Common myeloid progenitor, CD34-positive (primary cell): ENCODE measurements around the gene DIRAS1.

Experiments
- CTCF ChIA-PET: fragments of 350-600 bp; sonication (Branson Sonifier 250); formaldehyde crosslinking; loops from one replicate; lab custom pipeline; 2021; ENCODE audit warnings: antibody characterized with exemption; lab: Charles Lee
- POLR2A ChIA-PET: fragments of 350-600 bp; sonication (Branson Sonifier 250); formaldehyde crosslinking; loops from one replicate; lab custom pipeline; 2021; ENCODE audit warnings: antibody characterized with exemption; lab: Charles Lee
- DNase-seq, 3 donors: peaks; one replicate each; pipeline versions ENCODE4 v3.0.0 to v3.0.0-alpha.2; 2013
- H3K27ac ChIP-seq, 2 experiments: 1 replicate in 1 of 2; 2 replicates in 1 of 2; pipeline ENCODE4 v1.7.0; 2013; ENCODE audit warnings: inconsistent platforms in 2 of 2, low read length in 2 of 2, mild to moderate bottlenecking in 2 of 2, low read depth in 1 of 2, moderate library complexity in 1 of 2; ENCODE audit not compliant: severe bottlenecking in 2 of 2, insufficient read depth in 1 of 2, poor library complexity in 1 of 2
- H3K27me3 ChIP-seq, 5 experiments: replicated peaks in 2 of 5; 1 replicate in 3 of 5; 2 replicates in 2 of 5; pipeline versions ENCODE4 v1.6.1 to v1.7.0; 2013; ENCODE audit warnings: low read length in 4 of 5, mild to moderate bottlenecking in 2 of 5, moderate library complexity in 2 of 5, inconsistent platforms in 1 of 5; ENCODE audit not compliant: insufficient read depth in 5 of 5, control insufficient read depth in 4 of 5
- H3K36me3 ChIP-seq, 4 experiments: 1 replicate in 2 of 4; 2 replicates in 2 of 4; pipeline versions ENCODE4 v1.6.1 to v1.7.0; 2013; ENCODE audit warnings: low read length in 3 of 4, control low read depth in 1 of 4, mild to moderate bottlenecking in 1 of 4; ENCODE audit not compliant: control insufficient read depth in 4 of 4, insufficient read depth in 4 of 4
- H3K4me1 ChIP-seq, 4 experiments: 1 replicate in 3 of 4; 2 replicates in 1 of 4; pipeline versions ENCODE4 v1.6.1 to v1.7.1; 2013; ENCODE audit warnings: low read length in 3 of 4, mild to moderate bottlenecking in 3 of 4, control low read depth in 1 of 4, inconsistent platforms in 1 of 4, moderate library complexity in 1 of 4; ENCODE audit not compliant: control insufficient read depth in 4 of 4, insufficient read depth in 4 of 4; ENCODE audit errors: control extremely low read depth in 1 of 4
- H3K4me3 ChIP-seq, 7 experiments: 1 replicate in 4 of 7; 2 replicates in 3 of 7; pipeline versions ENCODE4 v1.5.1 to v1.7.0; 2013; ENCODE audit warnings: mild to moderate bottlenecking in 7 of 7, low read length in 6 of 7, moderate library complexity in 6 of 7, inconsistent platforms in 2 of 7, low read depth in 2 of 7, control low read depth in 1 of 7; ENCODE audit not compliant: insufficient read depth in 4 of 7, control insufficient read depth in 1 of 7; ENCODE audit errors: extremely low read depth in 1 of 7
- H3K9me3 ChIP-seq, 5 experiments: 1 replicate in 4 of 5; 2 replicates in 1 of 5; pipeline versions ENCODE4 v1.6.1 to v1.7.1; 2013; ENCODE audit warnings: low read length in 4 of 5, mild to moderate bottlenecking in 2 of 5, inconsistent platforms in 1 of 5, low read depth in 1 of 5, moderate library complexity in 1 of 5; ENCODE audit not compliant: control insufficient read depth in 4 of 5, insufficient read depth in 2 of 5; ENCODE audit errors: control extremely low read depth in 1 of 5
- WGBS: methylation state at CpG from one replicate; pipeline ENCODE4 v1.1.5; 2013; ENCODE audit not compliant: insufficient coverage; 5-methylcytosine and 5-hydroxymethylcytosine counted together

Gene DIRAS1

GRCh38 chr19:2717638-2718541 lies 3.3 kb downstream of the DIRAS1 start:
- Histone ChIP-seq H3K4me3 (no peak overlapping the region), H3K4me1 (peaks cover 0 to 23% (median 19%) of the 10 kb centered on the region in 4 experiments), H3K27ac (no peak overlapping the region), H3K36me3 (peaks cover 0 to 4% (median 2%) of the 10 kb centered on the region in 4 experiments), H3K9me3 (peaks cover 0 to 8% (median 5%) of the 10 kb centered on the region in 5 experiments), H3K27me3 (peaks cover 0 to 21% (median 0%) of the 10 kb centered on the region in 5 experiments)
- WGBS: 88% methylated on average over 37 of the region's 52 CpGs
- DNase-seq: no peak
- ChIA-PET POLR2A (no interaction called here), CTCF (interaction anchor here (0.8 to 1.3 kb wide), 5 partner anchors 11 to 70 kb away, joined by 3 read pairs; partner anchors contain the start of gene SLC39A3)

- H3K27me3 ChIP-seq: peaks cover 0 to 16% (median 0%) of the 10 kb centered on the region in 5 experiments
- ChIA-PET CTCF (interaction anchor here (0.8 to 1.0 kb wide), 2 partner anchors 10 to 14 kb away, joined by 3 read pairs; no protein-coding TSS in a partner anchor), POLR2A (interaction anchor here (0.6 kb wide), 1 partner anchor 11 kb away, joined by 3 read pairs; no protein-coding TSS in a partner anchor)
- H3K36me3 ChIP-seq: peaks cover 0 to 4% (median 2%) of the 10 kb centered on the region in 4 experiments
- DNase-seq: no peak
- 95% methylated on average over 32 of the region's 51 CpGs for WGBS
- H3K9me3 ChIP-seq: peaks cover 0 to 8% (median 5%) of the 10 kb centered on the region in 5 experiments
- H3K4me1 ChIP-seq: peaks cover 0 to 19% (median 17%) of the 10 kb centered on the region in 4 experiments
- H3K4me3 ChIP-seq: no peak overlapping the region
- no peak overlapping the region for H3K27ac ChIP-seq
Observed at GRCh38 chr19:2716722-2717637, 4.2 kb downstream of the DIRAS1 start.

- Histone ChIP-seq H3K4me1 (peaks cover 0 to 17% (median 17%) of the 10 kb centered on the region in 4 experiments), H3K27ac (no peak overlapping the region), H3K9me3 (peaks cover 0 to 8% (median 5%) of the 10 kb centered on the region in 5 experiments), H3K27me3 (peaks cover 0 to 14% (median 0%) of the 10 kb centered on the region in 5 experiments), H3K4me3 (no peak overlapping the region), H3K36me3 (peaks cover 0 to 4% (median 2%) of the 10 kb centered on the region in 4 experiments)
- ChIA-PET POLR2A (no interaction called here), CTCF (no interaction called here)
- WGBS: 98% methylated on average over 11 of the region's 19 CpGs
- no peak for DNase-seq
Observed at GRCh38 chr19:2716275-2716650, 4.9 kb downstream of the DIRAS1 start.

- peaks cover 0 to 4% (median 2%) of the 10 kb centered on the region in 4 experiments for H3K36me3 ChIP-seq
- POLR2A ChIA-PET: interaction anchor here (0.5 kb wide), 1 partner anchor 60 kb away, joined by 6 read pairs; no protein-coding TSS in a partner anchor
Observed at GRCh38 chr19:2715470-2716274, 5.5 kb downstream of the DIRAS1 start.

GRCh38 chr19:2714531-2715269 lies 6.5 kb downstream of the DIRAS1 start:
- CTCF ChIA-PET: interaction anchor here (1.0 to 1.5 kb wide), 2 partner anchors 13 to 66 kb away, joined by 3 to 4 read pairs; no protein-coding TSS in a partner anchor
- POLR2A ChIA-PET: interaction anchor here (0.5 kb wide), 1 partner anchor 59 kb away, joined by 6 read pairs; no protein-coding TSS in a partner anchor
- 96% methylated on average over 12 of the region's 16 CpGs for WGBS

More at GRCh38 chr19:2715470-2716274, 5.5 kb downstream of the DIRAS1 start:
- no peak overlapping the region for H3K4me3 ChIP-seq
- 100% methylated on average over 9 of the region's 12 CpGs for WGBS
- peaks cover 0 to 14% (median 0%) of the 10 kb centered on the region in 5 experiments for H3K27me3 ChIP-seq
- peaks cover 0 to 8% (median 5%) of the 10 kb centered on the region in 5 experiments for H3K9me3 ChIP-seq
- no peak for DNase-seq
- no peak overlapping the region for H3K27ac ChIP-seq
- CTCF ChIA-PET: interaction anchor here (1.0 to 1.5 kb wide), 2 partner anchors 13 to 67 kb away, joined by 3 to 4 read pairs; no protein-coding TSS in a partner anchor
- H3K4me1 ChIP-seq: peaks cover 0 to 22% (median 22%) of the 10 kb centered on the region in 4 experiments

More at GRCh38 chr19:2714531-2715269, 6.5 kb downstream of the DIRAS1 start:
- H3K36me3 ChIP-seq: peaks cover 0 to 4% (median 2%) of the 10 kb centered on the region in 4 experiments
- H3K27me3 ChIP-seq: peaks cover 0 to 9% (median 0%) of the 10 kb centered on the region in 5 experiments
- no peak overlapping the region for H3K27ac ChIP-seq
- H3K9me3 ChIP-seq: peaks cover 0 to 8% (median 5%) of the 10 kb centered on the region in 5 experiments
- no peak overlapping the region for H3K4me3 ChIP-seq
- H3K4me1 ChIP-seq: peaks cover 0 to 20% (median 18%) of the 10 kb centered on the region in 4 experiments
- no peak for DNase-seq
